ENCODE results near the gene KCNJ14.

KCNJ14 gene

DNA sequence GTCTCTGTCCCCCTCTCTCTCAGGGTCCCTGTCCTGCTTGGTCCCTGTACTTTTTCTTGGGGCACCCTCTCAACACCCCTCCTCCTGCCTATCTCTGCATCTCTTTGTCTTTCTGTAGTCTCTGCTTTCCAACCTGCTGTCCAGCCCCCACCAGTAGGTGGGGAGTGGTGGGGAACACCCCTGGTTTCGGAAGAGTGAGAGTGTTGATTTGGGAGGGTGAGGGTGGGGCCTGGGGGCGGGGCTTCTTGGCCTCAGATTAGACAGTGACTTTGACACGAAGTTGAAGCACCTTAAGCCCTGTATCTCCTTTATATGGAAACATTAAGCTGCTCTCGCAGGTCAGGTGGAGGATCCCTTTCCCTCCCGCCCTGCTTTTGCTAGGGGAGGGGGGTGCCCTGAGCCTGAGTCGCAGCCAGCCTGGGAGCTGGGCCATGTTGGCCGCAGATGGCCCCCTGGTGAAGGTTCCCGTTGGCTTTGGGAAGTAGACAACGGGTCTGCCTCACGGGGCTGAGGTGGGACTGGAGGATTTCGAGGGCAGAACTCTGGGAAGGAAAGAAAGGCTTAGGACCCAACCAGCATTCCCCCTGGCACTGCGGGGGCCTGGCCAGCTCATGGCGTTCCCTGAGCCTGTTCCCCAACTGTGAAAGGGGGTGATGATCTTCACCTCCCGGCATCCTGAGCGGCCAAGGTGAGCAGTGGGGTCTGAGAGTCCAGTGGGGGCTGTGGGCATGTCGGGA lies at the start of gene KCNJ14:
TSS of gene KCNJ14 (plus strand) at position 404 of the 737 bp plus-strand sequence. CDS start 6,151 bp downstream, outside the sequence.
- no peak for DNase-seq

DNA sequence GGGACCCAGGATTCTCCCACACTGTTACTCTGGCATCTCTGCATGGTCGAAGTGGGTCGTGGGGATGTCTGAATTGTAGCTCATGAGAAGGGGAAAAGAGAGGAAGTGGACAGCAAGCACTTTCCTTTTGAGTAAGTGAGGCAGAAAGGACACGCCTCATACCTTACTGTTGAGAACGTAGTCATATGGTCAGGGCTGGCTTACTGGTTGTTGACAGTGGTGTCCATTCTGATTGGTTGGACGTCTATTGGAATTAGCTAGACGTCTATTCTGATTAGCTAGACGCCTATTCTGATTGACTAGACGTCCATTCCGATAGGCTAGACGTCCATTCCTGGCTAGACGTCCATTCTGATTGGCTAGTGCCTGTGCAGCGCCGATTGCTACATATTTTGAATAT lies 49.5 kb upstream of the KCNJ14 start:
- DNase-seq, result no peak

GRCh38 chr19:48413879-48414587 lies 41.3 kb upstream of the KCNJ14 start:
- no peak for DNase-seq

DNA sequence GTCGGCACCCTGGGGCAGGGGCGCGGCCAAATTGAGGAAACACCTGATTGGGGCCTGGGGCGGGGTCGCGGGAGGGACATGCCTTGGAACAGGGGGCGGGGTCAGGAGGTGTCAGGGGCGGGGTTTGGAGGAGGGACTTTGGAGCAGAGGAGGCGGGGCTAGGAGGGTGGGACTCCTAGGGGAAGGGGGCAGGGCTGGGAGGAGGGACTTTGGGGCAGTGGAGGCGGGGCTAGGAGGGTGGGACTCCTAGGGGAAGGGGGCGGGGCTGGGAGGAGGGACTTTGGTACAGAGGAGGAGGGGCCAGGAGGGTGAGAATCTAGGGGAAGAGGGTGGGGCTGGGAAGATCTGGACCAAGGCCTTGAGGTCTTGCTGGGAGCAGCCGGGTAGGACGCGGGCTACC lies 40.0 kb upstream of the KCNJ14 start:
- DNase-seq, result peak; percentile 66

GRCh38 chr19:48415806-48416221 lies 39.6 kb upstream of the KCNJ14 start:
- no peak for DNase-seq

DNA sequence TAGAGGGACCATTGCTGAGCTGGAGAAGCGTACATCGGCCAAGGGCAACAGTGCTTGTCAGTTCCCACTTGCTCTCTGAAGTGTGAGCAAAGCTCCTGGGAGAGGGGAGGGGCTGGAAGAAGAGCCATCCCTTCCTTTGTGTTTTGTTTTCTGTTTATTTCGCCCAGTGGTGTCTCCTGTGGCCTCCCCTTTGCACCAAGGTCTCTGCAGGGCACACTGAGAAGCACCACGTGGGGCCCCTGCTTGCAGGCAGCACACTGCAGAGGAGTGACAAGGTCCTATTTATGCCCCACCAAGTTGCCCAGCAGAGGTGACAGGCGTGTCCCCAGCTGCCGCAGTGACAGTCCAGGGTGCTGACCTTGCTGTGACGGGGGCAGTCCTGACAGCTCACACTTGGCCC lies 38.0 kb upstream of the KCNJ14 start:
- no peak for DNase-seq

DNA sequence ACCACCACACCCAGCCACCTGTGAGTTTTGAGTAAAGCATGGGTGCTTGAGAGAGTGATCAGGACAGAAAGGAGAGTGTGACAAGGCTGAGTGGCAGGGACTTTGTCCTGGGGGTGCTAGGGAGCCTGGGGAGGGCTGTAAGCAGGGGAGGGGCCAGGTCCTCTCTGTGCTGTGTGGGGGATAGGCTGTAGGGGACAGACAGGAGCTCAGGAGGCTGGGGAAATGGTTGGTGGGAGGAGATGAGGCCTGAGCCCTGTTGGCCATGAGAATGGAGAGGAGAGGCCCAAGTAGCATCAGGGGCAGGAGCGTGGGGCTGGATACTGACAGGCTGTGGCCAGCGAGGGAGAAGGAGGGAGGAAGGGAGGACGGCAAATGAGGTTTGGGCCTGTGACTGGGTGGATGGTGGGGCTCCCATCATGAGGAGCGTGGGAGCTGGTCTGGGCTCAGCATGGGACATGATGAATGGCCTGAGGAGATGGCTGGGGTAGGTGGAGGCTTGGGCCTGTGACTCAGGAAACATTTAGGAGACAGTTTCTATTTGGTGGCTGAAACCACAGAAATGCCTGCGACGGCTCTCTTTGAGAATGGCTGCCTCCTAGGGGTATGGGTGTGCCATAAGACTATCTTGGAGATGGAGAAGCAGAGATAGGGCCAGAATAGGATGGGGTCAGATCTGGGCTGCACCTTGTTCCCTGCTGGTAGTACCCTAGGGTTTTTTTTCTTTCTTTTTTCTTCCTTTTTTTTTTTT lies 36.9 kb upstream of the KCNJ14 start:
- DNase-seq, result no peak

- DNase-seq, result peak; percentile 70
These were observed 36.0 kb upstream of the KCNJ14 start for GRCh38 chr19:48419158-48419920.

DNA sequence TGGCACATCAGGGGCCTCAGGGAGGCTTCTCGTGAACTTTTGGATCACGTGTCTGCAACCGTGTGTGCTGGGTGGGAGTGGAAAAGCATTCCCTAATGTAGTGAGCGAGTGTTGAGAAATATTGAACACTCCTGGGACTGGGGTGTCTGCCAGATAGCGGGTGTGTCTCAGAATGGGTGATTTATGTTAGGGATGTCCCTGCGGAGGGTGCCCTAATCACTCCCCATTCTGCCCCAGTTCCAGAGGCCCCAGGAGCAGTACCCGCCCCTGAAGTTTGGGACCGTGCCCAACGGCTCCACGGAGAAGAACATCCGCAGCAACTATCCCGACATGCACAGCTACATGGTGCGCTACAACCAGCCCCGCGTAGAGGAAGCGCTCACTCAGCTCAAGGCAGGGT lies 33.8 kb upstream of the KCNJ14 start:
- DNase-seq, result no peak

DNA sequence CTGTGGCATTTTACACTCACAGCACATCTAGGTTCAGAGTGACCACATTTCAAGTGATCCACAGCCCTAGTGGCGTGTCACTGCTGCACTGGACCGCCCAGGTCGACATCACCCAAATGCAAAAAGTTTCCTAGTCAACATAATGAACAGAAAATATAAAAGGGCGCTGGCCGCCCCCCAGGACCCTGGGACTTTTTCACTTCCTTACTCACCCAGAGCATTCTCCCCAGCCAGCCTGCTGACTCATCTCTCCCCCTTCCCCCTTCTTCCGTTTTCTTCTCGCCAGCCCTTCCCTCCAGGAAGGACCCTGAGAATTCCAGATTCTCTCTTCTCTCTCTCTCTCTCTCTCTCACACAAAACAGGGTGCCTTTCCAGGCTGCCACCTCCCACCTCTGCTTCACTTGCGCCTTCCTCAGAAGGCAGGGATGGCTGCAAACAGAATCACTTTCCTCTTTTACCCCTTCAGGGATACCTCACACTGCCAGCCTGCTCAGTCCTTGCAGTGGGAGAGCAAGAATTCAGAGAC lies 30.6 kb upstream of the KCNJ14 start:
- DNase-seq, result no peak

DNA sequence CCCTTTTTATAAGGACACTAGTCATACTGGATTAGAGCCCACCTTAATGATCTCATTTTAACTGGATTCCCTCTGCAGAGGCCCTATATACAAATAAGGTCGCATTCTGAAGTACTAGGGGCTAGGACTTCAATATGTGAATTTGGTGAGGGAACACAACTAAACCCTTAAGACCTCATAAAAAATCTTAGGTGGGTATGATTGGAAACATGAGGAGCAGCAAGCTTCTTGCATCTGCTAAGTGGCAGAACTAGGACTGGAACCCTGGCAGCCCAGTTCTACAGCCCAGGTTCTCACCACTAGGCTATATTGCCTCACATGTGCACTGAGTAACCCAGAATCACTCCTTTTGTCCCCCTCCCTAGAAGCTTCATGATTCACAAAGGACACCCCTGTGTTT lies 26.7 kb upstream of the KCNJ14 start:
- no peak for DNase-seq

- DNase-seq, result no peak
These were observed 22.0 kb upstream of the KCNJ14 start for GRCh38 chr19:48433337-48433736.

DNA sequence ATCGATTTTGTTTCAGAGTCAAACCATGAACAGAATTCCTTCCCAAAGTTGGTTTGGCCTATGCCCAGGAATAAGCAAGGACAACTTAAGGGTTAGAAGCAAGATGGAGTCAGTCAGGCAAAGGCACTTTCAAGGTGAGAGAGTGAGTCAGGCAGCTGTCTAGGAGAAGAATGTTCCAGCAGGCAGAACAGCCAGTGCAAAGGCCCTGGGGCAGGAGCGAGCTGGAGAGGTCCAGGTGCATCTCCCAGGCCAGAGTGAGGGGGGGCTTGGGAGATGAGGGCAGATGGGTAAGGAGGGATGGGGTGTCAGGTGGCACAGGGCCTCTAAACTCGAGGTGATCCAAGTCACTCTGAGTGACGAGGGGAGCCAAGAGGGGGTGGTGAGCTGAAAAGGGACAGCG lies 18.8 kb upstream of the KCNJ14 start:
- no peak for DNase-seq

GRCh38 chr19:48441360-48442050 lies 13.9 kb upstream of the KCNJ14 start:
- DNase-seq, result no peak

- DNase-seq, result no peak
These were observed 13.0 kb upstream of the KCNJ14 start for GRCh38 chr19:48442116-48443035.

- DNase-seq, result no peak
These were observed 12.1 kb upstream of the KCNJ14 start for GRCh38 chr19:48443256-48443655.

- no peak for DNase-seq
These were observed 11.6 kb upstream of the KCNJ14 start for GRCh38 chr19:48443731-48444128.

DNA sequence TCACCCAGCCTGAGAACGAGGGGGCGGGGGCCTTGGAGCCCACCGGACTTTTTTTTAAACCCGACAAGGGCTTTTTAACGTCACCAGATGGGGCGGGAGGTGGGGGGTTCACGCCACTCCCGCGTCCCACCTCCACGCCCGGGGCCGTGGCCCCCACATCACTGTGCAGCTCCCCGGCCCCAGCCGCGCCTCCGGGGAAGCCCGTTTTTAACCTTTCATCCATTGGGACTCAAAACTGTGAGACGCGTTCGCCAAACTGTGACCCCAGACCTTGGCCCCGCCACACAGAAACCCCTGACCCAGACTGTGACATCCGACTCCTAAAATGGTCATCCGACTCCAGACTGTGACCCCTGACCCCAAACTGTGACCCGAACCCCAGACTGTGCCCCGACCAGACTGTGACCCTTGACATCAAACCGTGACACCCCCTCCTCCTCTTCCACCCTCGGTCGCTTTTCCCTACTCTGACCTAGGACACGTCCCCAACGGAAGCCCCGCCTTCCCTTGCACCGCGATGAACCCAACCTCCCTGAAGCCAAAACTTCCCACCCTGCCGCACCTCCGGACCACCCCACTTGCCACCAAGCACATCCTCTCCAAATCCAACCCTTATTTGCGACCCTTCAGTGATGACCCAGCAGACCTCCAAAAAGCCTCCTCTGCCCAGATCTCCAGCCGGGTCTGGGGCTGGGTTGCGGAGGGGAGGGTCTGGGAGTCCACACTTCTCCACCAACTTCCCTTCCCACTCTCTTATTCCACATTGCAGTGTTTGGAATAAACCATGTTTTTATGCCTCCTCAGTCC lies 11.0 kb upstream of the KCNJ14 start:
- DNase-seq, result no peak

DNA sequence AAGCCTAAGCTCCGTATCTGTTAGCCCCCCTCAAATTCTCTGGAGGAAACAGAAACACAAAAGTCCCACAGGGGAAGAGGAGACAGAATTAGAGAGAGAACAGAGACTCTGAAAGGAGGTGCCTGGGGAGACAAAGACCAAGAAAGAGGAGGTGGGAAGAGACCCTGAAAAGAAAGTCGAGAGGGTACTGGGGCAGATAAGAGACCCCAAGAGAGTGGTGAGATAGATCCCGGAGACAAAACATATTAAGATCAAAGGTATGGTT lies 10.5 kb upstream of the KCNJ14 start:
- no peak for DNase-seq

- no peak for DNase-seq
These were observed 10.1 kb upstream of the KCNJ14 start for GRCh38 chr19:48445256-48445605.

Measured in stimulated activated naive CD4-positive, alpha-beta T cell treated with Interleukin-2 at 50 U/mL for 16 hours (primary cell).